ENCODE data around the gene PPT1.

The PPT1 gene

GRCh38 chr1:40096977-40097782 lies at the start of gene PPT1:
PPT1 (minus strand) TSS chr1:40097252; CDS start chr1:40097238, 14 bp downstream.
- DNase-seq (ENCODE audit: low read depth in 2 of 2): peak; percentile 58 to 68

DNA sequence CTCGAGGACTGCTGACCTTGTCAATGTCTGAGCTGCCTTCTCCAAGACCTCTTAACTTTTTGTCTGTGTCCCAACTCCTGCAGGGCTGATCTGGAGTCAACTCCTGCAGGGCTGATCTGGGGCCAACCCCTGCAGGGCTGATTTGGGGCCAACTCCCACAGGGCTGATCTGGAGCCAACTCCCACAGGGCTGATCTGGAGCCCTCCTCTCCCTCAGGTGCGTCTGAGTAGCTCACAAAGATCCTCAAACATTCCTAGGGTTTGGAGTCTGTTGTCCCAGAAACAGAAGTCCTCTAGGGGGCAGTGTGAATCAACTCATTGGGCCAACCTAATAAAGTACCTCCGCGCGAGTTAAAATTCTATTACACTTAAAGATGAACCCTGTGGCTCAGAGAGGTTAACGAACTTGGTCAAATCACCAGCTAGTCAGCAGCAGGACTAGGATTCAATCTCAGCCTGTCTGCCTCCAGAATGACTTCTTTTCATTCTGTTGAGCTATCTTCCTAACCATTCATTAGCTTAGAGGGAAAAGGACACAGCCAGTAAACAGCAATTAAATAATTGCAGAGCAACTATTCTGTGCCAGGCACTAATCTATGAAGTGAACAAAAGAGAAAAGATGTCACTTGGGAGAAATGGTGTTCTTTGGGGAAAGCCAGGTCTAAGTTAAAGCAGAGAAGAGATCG lies 47.0 kb upstream of the PPT1 start:
- DNase-seq (ENCODE audit: low read depth in 2 of 2): peak; percentile 2 to 59

DNA sequence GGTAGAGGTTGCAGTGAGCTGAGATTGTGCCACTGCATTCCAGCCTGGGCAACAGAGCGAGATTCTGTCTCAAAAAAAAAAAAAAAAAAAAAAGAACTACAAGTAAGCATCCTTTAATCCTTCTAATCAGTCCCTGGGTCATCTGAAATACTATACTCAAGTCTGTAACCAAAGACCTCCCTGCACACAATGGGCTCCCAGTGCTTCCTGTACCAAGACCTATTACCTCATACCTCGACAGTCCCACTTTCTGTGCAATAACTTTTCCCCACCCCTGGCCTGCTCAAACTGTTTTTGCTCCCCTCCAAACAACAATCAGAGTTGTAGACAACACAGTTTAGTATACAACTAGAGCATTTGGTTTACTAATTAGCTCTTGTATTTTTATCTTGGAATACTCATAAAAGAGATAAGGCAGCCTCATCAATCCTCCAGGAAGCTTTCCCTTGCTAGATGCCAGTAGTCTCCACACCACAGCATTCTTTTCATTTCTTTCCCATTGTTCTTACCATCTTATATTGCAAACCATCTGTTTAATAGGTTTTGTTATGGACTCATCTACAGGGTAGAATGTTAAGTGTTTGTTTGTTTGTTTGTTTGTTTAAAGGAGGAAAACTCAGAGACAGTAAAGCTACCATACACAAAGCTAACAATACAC lies 45.0 kb upstream of the PPT1 start:
- DNase-seq (ENCODE audit: low read depth in 2 of 2): no peak

DNA sequence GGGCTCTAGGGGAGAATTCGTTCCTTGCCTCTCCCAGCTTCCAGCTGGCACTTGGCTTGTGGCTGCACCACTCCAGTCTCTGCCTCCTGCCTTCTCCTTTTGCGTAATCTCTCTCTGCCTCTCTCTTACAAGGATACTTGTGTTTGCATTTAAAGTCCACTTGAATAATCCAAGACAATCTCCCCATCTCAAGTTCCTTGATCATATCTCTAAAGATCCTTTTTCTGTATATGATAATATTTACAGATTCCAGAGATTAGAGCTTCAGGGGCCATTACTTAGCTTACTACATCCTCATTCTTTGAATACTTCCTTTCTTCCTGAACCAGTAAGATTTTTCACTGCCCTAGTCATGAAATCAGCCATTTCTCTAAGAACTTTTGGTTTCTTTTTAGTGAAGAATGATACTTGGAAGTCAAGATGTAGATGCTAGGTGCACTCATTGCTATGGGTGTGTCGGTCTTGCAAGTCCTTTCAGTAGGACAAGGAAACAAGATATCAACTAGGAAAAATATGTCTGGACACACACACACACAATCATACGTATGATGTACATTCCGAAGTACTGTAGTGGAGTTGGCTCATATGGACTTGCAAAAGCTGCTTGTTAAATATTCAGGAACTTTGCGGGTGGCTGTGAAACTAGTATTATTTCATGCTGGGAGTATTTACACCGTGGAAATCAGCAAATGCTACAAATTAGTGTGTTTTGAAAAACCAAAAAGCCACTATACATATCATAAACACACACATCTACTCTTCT lies 43.3 kb upstream of the PPT1 start:
- DNase-seq (ENCODE audit: low read depth in 2 of 2): no peak

GRCh38 chr1:40133839-40134238 lies 36.8 kb upstream of the PPT1 start:
- DNase-seq (ENCODE audit: low read depth in 2 of 2): no peak

DNA sequence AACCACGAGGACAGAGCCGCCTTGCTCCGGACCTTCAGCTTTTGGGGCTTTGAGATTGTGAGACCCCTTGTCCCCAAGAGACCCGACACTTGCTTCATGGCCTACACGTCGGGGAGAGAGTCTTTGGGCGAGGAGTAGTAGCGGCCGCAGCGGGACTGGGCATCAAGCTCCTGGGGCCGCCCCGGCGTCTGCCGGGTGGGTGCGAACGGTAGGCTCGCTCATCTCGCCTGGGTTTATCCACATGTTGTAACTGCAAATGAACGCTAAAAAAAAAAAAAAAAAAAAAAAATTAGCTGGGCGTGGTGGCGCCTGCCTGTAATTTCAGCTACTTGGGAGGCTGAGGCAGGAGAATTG lies 36.2 kb upstream of the PPT1 start:
- no peak for DNase-seq (ENCODE audit: low read depth in 2 of 2)

- DNase-seq (ENCODE audit: low read depth in 2 of 2): no peak
Measured at GRCh38 chr1:40132383-40133311, 35.6 kb upstream of the PPT1 start.

- no peak for DNase-seq (ENCODE audit: low read depth in 2 of 2)
Measured at GRCh38 chr1:40130892-40131291, 33.8 kb upstream of the PPT1 start.

- no peak for DNase-seq (ENCODE audit: low read depth in 2 of 2)
Measured at GRCh38 chr1:40122855-40123254, 25.8 kb upstream of the PPT1 start.

- no peak for DNase-seq (ENCODE audit: low read depth in 2 of 2)
Measured at GRCh38 chr1:40120128-40120527, 23.1 kb upstream of the PPT1 start.

- DNase-seq (ENCODE audit: low read depth in 2 of 2): no peak
Measured at GRCh38 chr1:40114400-40114799, 17.3 kb upstream of the PPT1 start.

DNA sequence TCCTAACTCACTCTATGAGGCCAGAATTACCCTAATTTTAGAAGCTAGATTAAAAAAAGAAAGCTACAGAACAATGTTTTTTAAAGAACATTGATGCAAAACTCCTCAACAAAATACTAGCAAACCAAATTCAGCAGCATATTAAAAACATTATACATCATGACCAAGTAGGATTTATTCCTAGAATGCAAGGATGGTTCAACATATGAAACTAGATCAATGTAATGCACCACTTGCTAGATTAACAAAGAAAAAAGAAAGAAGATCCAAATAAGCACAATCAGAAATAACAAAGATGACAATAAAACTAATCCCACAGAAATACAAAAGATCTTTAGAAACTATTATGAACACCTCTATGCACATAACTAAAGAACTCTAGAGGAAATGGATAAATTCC lies 13.3 kb upstream of the PPT1 start:
- DNase-seq (ENCODE audit: low read depth in 2 of 2): no peak

GRCh38 chr1:40107290-40107959 lies 10.4 kb upstream of the PPT1 start:
- DNase-seq (ENCODE audit: low read depth in 2 of 2): no peak

DNA sequence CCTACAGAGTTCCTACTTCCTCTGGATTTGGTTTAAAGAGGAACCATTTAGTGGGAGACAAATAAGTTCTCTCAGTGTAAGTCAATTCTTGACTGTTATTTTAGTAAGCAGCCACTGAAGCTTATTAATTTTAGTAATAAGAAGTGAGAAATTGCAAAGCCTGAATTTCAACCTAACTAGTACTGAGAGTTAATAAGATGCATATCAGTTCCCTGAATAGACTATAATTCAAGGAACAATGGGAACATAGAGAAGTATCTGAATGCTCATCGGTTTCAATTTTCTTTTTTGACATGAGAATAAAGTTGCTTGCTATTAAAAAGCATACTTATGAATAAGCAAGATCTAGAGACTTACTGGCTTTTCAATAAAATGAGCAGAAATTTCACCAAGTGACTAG lies 8.0 kb upstream of the PPT1 start:
- DNase-seq (ENCODE audit: low read depth in 2 of 2): no peak

GRCh38 chr1:40102896-40103295 lies 5.8 kb upstream of the PPT1 start:
- no peak for DNase-seq (ENCODE audit: low read depth in 2 of 2)

- DNase-seq (ENCODE audit: low read depth in 2 of 2): no peak
Measured at GRCh38 chr1:40102038-40102437, 5.0 kb upstream of the PPT1 start.

DNA sequence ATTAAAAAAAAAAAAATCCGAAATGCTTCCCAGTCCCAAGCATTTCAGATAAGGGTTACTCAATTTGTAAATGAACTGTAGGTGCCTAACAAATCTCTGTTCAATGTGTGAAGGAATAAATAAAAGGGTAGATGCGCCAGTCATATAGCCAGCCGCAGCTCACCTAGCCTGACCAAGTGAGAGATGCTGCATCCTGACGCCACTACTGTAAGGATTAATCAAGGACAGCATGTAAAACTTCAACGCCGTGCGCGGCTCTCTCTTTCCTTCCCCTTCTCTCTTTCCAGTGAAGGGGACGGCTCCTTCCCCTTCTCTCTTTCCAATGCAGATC lies 441 bp downstream of the PPT1 start:
- no peak for DNase-seq (ENCODE audit: low read depth in 2 of 2)

DNA sequence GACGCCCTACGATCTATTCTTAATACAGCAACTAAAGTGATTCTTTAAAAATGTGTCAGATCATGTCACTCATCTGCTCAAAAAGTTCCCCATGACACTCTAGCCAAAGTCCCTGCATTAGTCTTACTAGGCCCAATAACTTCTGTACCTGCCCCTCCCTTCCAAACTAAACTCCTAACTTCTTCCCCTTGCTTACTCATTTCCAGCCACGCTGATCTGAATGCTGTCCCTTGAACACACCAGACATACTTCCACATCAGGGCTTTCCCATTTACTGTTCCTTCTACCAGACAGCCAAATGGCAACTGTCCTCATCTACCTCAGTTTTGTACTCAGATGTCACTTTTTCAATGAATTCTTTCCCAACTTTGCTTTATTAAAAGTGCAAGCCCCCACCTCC lies 1.2 kb downstream of the PPT1 start:
- DNase-seq (ENCODE audit: low read depth in 2 of 2): no peak

- no peak for DNase-seq (ENCODE audit: low read depth in 2 of 2)
Measured at GRCh38 chr1:40094466-40095110, 2.5 kb downstream of the PPT1 start.
